A549 (cell line): ENCODE data around the gene ATP10B. TPM values are rescaled to one million over a fixed set of nuclear protein-coding genes. Genes with fewer than 3 reads are reported as not detected.

Source experiments
- ATAC-seq, 2 experiments: fragments of 200-7000 bp in 1 of 2; fragments of >200 bp in 1 of 2; cut with Nextera tagmentation in 1 of 2; cut with Tn5 transposase in 1 of 2; 3 replicates each; pipeline versions ENCODE4 v1.8.0 to v1.9.1; 2018 to 2020; ENCODE audit warnings: mild to moderate bottlenecking in 1 of 2, moderate library complexity in 1 of 2
- CTCF ChIA-PET: fragments of 300-600 bp; sonication (Branson Sonifier 250); formaldehyde crosslinking; extraction: SDS; loops from one replicate; lab custom pipeline; 2021; ENCODE audit warnings: antibody characterized with exemption, inconsistent platforms; lab: Yijun Ruan, JAX
- POLR2A ChIA-PET: fragments of 350-600 bp; formaldehyde crosslinking; extraction: SDS; loops from one replicate; lab custom pipeline; 2021; ENCODE audit warnings: antibody characterized with exemption, inconsistent platforms; lab: Yijun Ruan, JAX
- DNase-seq, 2 experiments: peaks; one replicate each; pipeline versions ENCODE4 v3.0.0 to v3.0.0-alpha.2; 2011 to 2016; ENCODE audit warnings: low read depth in 1 of 2, low spot score in 1 of 2
- FAIRE-seq: peaks from 2 replicates; lab custom pipeline; 2011; peaks lifted over from hg19 to GRCh38; lab: Jason Lieb, UNC
- H3K27ac ChIP-seq, 2 experiments: fragments of >200 bp; sonication (Bioruptor Twin); formaldehyde crosslinking; 3 replicates each; pipeline ENCODE4 v1.5.1; 2016 to 2017
- H3K4me1 ChIP-seq: fragments of >200 bp; sonication (Bioruptor Twin); formaldehyde crosslinking; 3 replicates; pipeline ENCODE4 v1.6.1; 2016
- H3K4me2 ChIP-seq: fragments of >200 bp; sonication (Bioruptor Twin); formaldehyde crosslinking; 3 replicates; pipeline ENCODE4 v1.6.1; 2016
- H3K4me3 ChIP-seq: fragments of >200 bp; sonication (Bioruptor Twin); formaldehyde crosslinking; 3 replicates; pipeline ENCODE4 v1.5.1; 2016
- H3K9me3 ChIP-seq: fragments of >200 bp; sonication (Bioruptor Twin); formaldehyde crosslinking; 3 replicates; pipeline ENCODE4 v1.6.1; 2016
- CBX8 ChIP-seq: fragments of 200-600 bp; sonication (generic); IDR thresholded peaks from 2 replicates; pipeline ENCODE4 v1.6.1; 2016
- EHF ChIP-seq: fragments of 250-450 bp; sonication (Bioruptor Pico); IDR thresholded peaks from 2 replicates; pipeline ENCODE4 v1.5.0; 2020; ENCODE audit warnings: mild to moderate bottlenecking
- EHMT2 ChIP-seq: fragments of 200-600 bp; sonication (generic); IDR thresholded peaks from 2 replicates; pipeline ENCODE4 v1.6.1; 2016; ENCODE audit warnings: antibody characterized with exemption, low read depth, mild to moderate bottlenecking, moderate library complexity
- EP300 ChIP-seq, 2 experiments: fragments of >200 bp; sonication (Bioruptor Twin); formaldehyde crosslinking; IDR thresholded peaks; 2 replicates in 1 of 2; 3 replicates in 1 of 2; pipeline ENCODE4 v1.6.1; 2016 to 2017
- ESRRA ChIP-seq: fragments of 150-350 bp; IDR thresholded peaks from 2 replicates; pipeline ENCODE4 v1.6.1; 2014; ENCODE audit warnings: mild to moderate bottlenecking, low read length, borderline replicate concordance
- FOSB ChIP-seq: fragments of 250-450 bp; sonication (Bioruptor Pico); IDR thresholded peaks from 2 replicates; pipeline ENCODE4 v1.5.0; 2020; ENCODE audit warnings: mild to moderate bottlenecking, moderate library complexity
- HOXA7 ChIP-seq: fragments of 250-450 bp; sonication (Bioruptor Pico); IDR thresholded peaks from 2 replicates; pipeline ENCODE4 v1.5.0; 2020; ENCODE audit warnings: mild to moderate bottlenecking, moderate library complexity
- JUNB ChIP-seq: fragments of >200 bp; sonication (Bioruptor Twin); formaldehyde crosslinking; IDR thresholded peaks from 2 replicates; pipeline ENCODE4 v1.6.1; 2016
- NR3C1 ChIP-seq: fragments of >200 bp; sonication (Bioruptor Twin); formaldehyde crosslinking; IDR thresholded peaks from 3 replicates; pipeline ENCODE4 v1.6.1; 2017
- RAD21 ChIP-seq, 2 experiments: fragments of >200 bp in 1 of 2; sonication (Bioruptor Twin) in 1 of 2; formaldehyde crosslinking in 1 of 2; IDR thresholded peaks in 1 of 2; conservative IDR thresholded peaks in 1 of 2; 2 replicates in 1 of 2; 3 replicates in 1 of 2; pipeline ENCODE4 v1.6.1; 2012 to 2018; ENCODE audit warnings: inconsistent platforms in 1 of 2
- REST ChIP-seq: fragments of 200-600 bp; sonication (generic); IDR thresholded peaks from 2 replicates; pipeline ENCODE4 v1.6.1; 2016; ENCODE audit warnings: antibody characterized with exemption, mild to moderate bottlenecking, moderate library complexity
- RNF2 ChIP-seq: fragments of 200-600 bp; sonication (generic); IDR thresholded peaks from 2 replicates; pipeline ENCODE4 v1.6.1; 2016; ENCODE audit warnings: low read depth, mild to moderate bottlenecking, antibody characterized with exemption, moderate library complexity, borderline replicate concordance
- SMC3 ChIP-seq: fragments of >200 bp; sonication (Bioruptor Twin); formaldehyde crosslinking; IDR thresholded peaks from 3 replicates; pipeline ENCODE4 v1.6.1; 2018; ENCODE audit warnings: inconsistent platforms
- TP53 ChIP-seq: fragments of 250-450 bp; sonication (Bioruptor Pico); IDR thresholded peaks from 2 replicates; pipeline ENCODE4 v1.5.0; 2021; ENCODE audit warnings: mild to moderate bottlenecking, moderate library complexity
- ZNF302 ChIP-seq: fragments of 250-450 bp; sonication (Bioruptor Pico); IDR thresholded peaks from 2 replicates; pipeline ENCODE4 v1.9.0; 2021; ENCODE audit warnings: inconsistent platforms, mild to moderate bottlenecking, moderate library complexity
- WGBS: methylation state at CpG from one replicate; pipeline ENCODE4 v1.1.6; 2017; ENCODE audit errors: missing lambda C conversion rate; 5-methylcytosine and 5-hydroxymethylcytosine counted together
- polyA plus RNA-seq, 4 experiments: library from polyadenylated mRNA; depleted of rRNA in 3 of 4; stranded (reverse); fragments of >200 nt; fragmentation: RNase III in 1 of 4; extraction: RNeasy Plus Mini Kit Qiagen cat#74134 plus additional on column Dnase treatment in 1 of 4; gene quantifications; 2 replicates in 3 of 4; 3 replicates in 1 of 4; pipeline ENCODE4 v1.2.3, GENCODE V29; 2011 to 2017
- TF ChIP-seq, protein P1 (sequence below): IDR thresholded peaks from 2 replicates; pipeline ENCODE4 v1.6.1; 2012

ATP10B gene
- polyA plus RNA-seq, 2 of the 4 experiments (the other 2 are of a cell fraction), result not detected

- no peak for TF ChIP-seq REST
Observed at GRCh38 chr5:160628619-160628968, 223.4 kb downstream of the ATP10B start (continued).

- DNase-seq, result no peak
- WGBS, result 0% methylated on average over 4 of the region's 5 CpGs
- POLR2A ChIA-PET, result no interaction called here
- CTCF ChIA-PET, result no interaction called here
- Histone ChIP-seq H3K4me1 (no peaks in the 10 kb centered on the region), H3K4me2 (no peak overlapping the region), H3K4me3 (no peak overlapping the region), H3K27ac (no peak overlapping the region), H3K9me3 (no peaks in the 10 kb centered on the region)
- no peak for FAIRE-seq
- no peak for TF ChIP-seq JUNB
- no peak for ATAC-seq
Observed at GRCh38 chr5:160627921-160628618, 223.9 kb downstream of the ATP10B start.

GRCh38 chr5:160626322-160626721, 225.7 kb downstream of the ATP10B start:
- DNase-seq (no peak), FAIRE-seq (no peak), ATAC-seq (no peak)
- H3K9me3 ChIP-seq, result no peaks in the 10 kb centered on the region
- H3K27ac ChIP-seq, result no peak overlapping the region
- POLR2A ChIA-PET, result no interaction called here
- TF ChIP-seq EHMT2 (no peak), ESRRA (no peak), EP300 (IDR thresholded peaks at IDR 0.05) (no peak), HOXA7 (CRISPR knock-in tag) (no peak)
- H3K4me1 ChIP-seq, result no peaks in the 10 kb centered on the region
- no peak overlapping the region for H3K4me2 ChIP-seq
- CTCF ChIA-PET, result interaction anchor here (1.3 kb wide), 1 partner anchor 9 kb away, joined by 4 read pairs; no protein-coding TSS in a partner anchor
- WGBS, result 4% methylated on average over 7 of the region's 7 CpGs
- no peak overlapping the region for H3K4me3 ChIP-seq

GRCh38 chr5:160621526-160621925, 230.5 kb downstream of the ATP10B start:
- Histone ChIP-seq H3K4me1 (no peaks in the 10 kb centered on the region), H3K9me3 (no peaks in the 10 kb centered on the region), H3K27ac (no peak overlapping the region), H3K4me2 (no peak overlapping the region), H3K4me3 (no peak overlapping the region)
- DNase-seq (no peak), FAIRE-seq (no peak), ATAC-seq (no peak)
- ChIA-PET POLR2A (no interaction called here), CTCF (no interaction called here)
- WGBS, result 27% methylated on average over 1 of the region's 1 CpG
- TF ChIP-seq RAD21 (conservative IDR thresholded peaks at IDR 0.05 in 1 of 2, IDR thresholded peaks at IDR 0.05 in 1 of 2) (no peak), RNF2 (no peak), SMC3 (no peak), HOXA7 (CRISPR knock-in tag) (no peak), NR3C1 (no peak), FOSB (CRISPR knock-in tag) (no peak), EHF (CRISPR knock-in tag) (no peak), ZNF302 (CRISPR knock-in tag) (no peak), CBX8 (no peak), TP53 (CRISPR knock-in tag) (no peak), REST (no peak)
- TF ChIP-seq, protein P1, sequence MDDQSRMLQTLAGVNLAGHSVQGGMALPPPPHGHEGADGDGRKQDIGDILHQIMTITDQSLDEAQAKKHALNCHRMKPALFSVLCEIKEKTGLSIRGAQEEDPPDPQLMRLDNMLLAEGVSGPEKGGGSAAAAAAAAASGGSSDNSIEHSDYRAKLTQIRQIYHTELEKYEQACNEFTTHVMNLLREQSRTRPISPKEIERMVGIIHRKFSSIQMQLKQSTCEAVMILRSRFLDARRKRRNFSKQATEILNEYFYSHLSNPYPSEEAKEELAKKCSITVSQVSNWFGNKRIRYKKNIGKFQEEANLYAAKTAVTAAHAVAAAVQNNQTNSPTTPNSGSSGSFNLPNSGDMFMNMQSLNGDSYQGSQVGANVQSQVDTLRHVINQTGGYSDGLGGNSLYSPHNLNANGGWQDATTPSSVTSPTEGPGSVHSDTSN, result no peak
